ENCODE results near the gene L3MBTL3.

GRCh38 chr6:130182466-130182865, 164.1 kb downstream of the L3MBTL3 start:
- TF ChIP-seq, protein P1, sequence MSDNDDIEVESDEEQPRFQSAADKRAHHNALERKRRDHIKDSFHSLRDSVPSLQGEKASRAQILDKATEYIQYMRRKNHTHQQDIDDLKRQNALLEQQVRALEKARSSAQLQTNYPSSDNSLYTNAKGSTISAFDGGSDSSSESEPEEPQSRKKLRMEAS (IDR thresholded peaks at IDR 0.05) = no peak
- TF ChIP-seq CEBPB (IDR thresholded peaks at IDR 0.05) (no peak), FOXM1 (IDR thresholded peaks at IDR 0.05; ENCODE audit: borderline replicate concordance, low read depth) (no peak), RAD21 (IDR thresholded peaks at IDR 0.05; ENCODE audit: low read depth) (no peak), TAF1 (IDR thresholded peaks at IDR 0.05; ENCODE audit: low read depth) (no peak), NFIC (IDR thresholded peaks at IDR 0.05) (no peak)
